ENCODE results near the gene RERE. TPM values are rescaled to one million over a fixed set of nuclear protein-coding genes. Genes with fewer than 3 reads are reported as not detected.
A peak's percentile ranks its signal among the peaks of the same experiment; 100 is the strongest.

Gene RERE
- total RNA-seq, 1 donor from 2014 or later, result 124 TPM

DNA sequence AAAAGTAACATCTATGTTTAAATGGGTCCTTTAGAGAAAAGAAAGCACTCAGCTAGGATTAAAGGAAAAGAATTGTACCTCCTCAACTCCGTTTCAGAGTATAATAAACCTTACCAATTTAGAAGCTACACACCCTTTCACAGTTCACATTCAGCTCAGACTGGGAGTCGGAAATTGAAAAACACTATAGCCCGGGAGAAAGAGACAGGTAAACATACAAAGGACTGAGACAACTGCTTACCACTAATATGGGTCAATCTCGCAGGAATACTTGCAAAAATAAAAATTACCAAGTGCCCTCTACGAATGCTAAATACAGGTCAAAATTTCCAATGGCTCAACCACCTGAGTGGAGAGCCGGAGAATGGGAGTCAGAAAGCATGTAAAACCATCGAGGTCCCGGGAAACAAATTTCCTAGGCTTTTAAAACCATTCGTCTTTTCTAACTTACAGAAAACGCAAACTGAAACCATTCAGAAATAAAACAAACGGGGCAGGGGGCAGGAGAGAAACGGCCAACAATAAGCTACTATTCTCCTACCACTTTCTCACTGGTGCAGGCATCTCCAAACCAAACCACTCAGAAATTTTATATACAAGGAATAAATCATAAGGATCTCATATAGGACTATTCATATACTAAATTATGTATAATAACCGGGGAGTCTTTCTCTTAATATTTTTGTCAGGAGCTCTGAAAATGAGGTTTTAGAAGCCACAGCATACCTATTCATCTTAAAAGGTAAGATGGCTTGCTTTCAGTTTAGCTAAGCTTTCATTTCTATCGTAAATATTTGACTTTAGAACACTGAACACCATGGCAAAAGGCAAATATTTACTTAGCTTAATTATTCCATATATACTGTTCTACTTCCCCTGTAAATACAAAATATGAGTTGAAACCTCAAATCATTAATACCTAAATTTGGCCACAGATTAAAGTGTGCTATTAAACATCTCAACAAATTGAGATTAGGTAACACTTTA is 136.5 kb downstream of the RERE start:
- Mint-ChIP-seq H3K4me1 (ENCODE audit: low read depth, unreplicated experiment) (peaks cover 27% of the 10 kb centered on the region), H3K27ac (ENCODE audit: unreplicated experiment) (no peak overlapping the region), H3K9me3 (ENCODE audit: unreplicated experiment) (no peaks in the 10 kb centered on the region), H3K36me3 (ENCODE audit: low read depth, unreplicated experiment) (no peaks in the 10 kb centered on the region), H3K4me3 (ENCODE audit: unreplicated experiment) (peak overlapping the region; percentile 9), H3K27me3 (ENCODE audit: low read depth, unreplicated experiment) (no peaks in the 10 kb centered on the region)
- Histone ChIP-seq H3K27me3 (ENCODE audit: insufficient read depth, low read length) (no peaks in the 10 kb centered on the region), H2AFZ (ENCODE audit: low read depth, low read length) (no peak overlapping the region), H4K20me1 (ENCODE audit: insufficient read depth, low read length) (peaks cover 56% of the 10 kb centered on the region), H3K9ac (ENCODE audit: low read length) (peak overlapping the region; percentile 36), H3K27ac (ENCODE audit: low read depth, low read length) (no peak overlapping the region), H3K4me3 (ENCODE audit: insufficient read depth, low read depth, low read length) (peak overlapping the region; percentile 31), H3K4me2 (ENCODE audit: low read length) (peak overlapping the region; percentile 71), H3K79me2 (ENCODE audit: insufficient read depth, low read length) (peaks cover 84% of the 10 kb centered on the region), H3K9me3 (ENCODE audit: insufficient read depth, low read depth, low read length) (no peaks in the 10 kb centered on the region), H3K4me1 (ENCODE audit: insufficient read depth, low read length) (peaks cover 7% of the 10 kb centered on the region), H3K36me3 (ENCODE audit: insufficient read depth, low read length) (no peaks in the 10 kb centered on the region)
- no peak for TF ChIP-seq EZH2 (IDR thresholded peaks at IDR 0.05; ENCODE audit: insufficient read depth, low read length)
- TF ChIP-seq, protein P1, sequence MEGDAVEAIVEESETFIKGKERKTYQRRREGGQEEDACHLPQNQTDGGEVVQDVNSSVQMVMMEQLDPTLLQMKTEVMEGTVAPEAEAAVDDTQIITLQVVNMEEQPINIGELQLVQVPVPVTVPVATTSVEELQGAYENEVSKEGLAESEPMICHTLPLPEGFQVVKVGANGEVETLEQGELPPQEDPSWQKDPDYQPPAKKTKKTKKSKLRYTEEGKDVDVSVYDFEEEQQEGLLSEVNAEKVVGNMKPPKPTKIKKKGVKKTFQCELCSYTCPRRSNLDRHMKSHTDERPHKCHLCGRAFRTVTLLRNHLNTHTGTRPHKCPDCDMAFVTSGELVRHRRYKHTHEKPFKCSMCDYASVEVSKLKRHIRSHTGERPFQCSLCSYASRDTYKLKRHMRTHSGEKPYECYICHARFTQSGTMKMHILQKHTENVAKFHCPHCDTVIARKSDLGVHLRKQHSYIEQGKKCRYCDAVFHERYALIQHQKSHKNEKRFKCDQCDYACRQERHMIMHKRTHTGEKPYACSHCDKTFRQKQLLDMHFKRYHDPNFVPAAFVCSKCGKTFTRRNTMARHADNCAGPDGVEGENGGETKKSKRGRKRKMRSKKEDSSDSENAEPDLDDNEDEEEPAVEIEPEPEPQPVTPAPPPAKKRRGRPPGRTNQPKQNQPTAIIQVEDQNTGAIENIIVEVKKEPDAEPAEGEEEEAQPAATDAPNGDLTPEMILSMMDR (IDR thresholded peaks at IDR 0.05; ENCODE audit: insufficient read depth, low read depth, low read length), result no peak
- DNase-seq (ENCODE audit: low read depth) (no peak), FAIRE-seq (no peak)

DNA sequence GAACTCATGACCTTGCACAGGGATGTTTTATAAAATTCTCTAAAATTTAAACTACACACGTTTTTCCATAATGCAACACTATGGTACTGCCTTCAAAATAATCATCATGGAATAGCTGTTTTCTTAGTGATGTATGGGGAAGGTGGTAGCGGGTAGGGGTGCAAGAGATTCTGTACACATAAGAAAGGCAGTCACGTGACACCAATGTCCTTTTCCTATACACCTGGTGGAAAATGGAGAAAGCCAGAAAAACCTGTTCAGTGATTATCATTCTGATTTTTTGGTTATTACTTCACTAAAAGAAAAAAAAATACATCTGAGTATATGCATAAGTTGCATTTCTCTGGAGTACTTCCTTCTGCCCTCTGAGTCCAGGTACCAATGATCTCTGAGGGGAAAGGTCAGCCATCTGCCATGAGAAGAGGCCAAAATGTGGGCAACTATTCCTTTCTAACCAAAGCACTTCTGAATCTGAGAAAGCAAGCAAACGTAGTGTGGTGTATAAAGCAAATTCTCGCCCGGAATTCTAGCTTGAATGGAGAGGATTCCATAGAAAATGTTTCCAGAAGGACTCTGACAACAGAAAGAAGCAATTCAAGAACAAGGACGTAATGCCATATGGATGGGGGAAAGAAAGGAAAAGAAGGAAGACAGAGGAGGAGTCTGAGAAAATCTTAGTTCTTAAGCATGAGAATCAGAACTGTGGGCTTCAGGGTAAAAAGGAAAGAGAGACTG is 137.3 kb downstream of the RERE start:
- Histone ChIP-seq H3K9me3 (ENCODE audit: insufficient read depth, low read depth, low read length) (no peaks in the 10 kb centered on the region), H3K4me2 (ENCODE audit: low read length) (peak overlapping the region; percentile 71), H3K4me1 (ENCODE audit: insufficient read depth, low read length) (peaks cover 11% of the 10 kb centered on the region), H2AFZ (ENCODE audit: low read depth, low read length) (no peak overlapping the region), H3K9ac (ENCODE audit: low read length) (no peak overlapping the region), H3K79me2 (ENCODE audit: insufficient read depth, low read length) (peaks cover 82% of the 10 kb centered on the region), H3K36me3 (ENCODE audit: insufficient read depth, low read length) (no peaks in the 10 kb centered on the region), H3K4me3 (ENCODE audit: insufficient read depth, low read depth, low read length) (no peak overlapping the region), H4K20me1 (ENCODE audit: insufficient read depth, low read length) (peaks cover 57% of the 10 kb centered on the region), H3K27me3 (ENCODE audit: insufficient read depth, low read length) (no peaks in the 10 kb centered on the region), H3K27ac (ENCODE audit: low read depth, low read length) (no peak overlapping the region)
- Mint-ChIP-seq H3K4me1 (ENCODE audit: low read depth, unreplicated experiment) (peaks cover 29% of the 10 kb centered on the region), H3K4me3 (ENCODE audit: unreplicated experiment) (no peak overlapping the region), H3K36me3 (ENCODE audit: low read depth, unreplicated experiment) (no peaks in the 10 kb centered on the region), H3K27me3 (ENCODE audit: low read depth, unreplicated experiment) (no peaks in the 10 kb centered on the region), H3K27ac (ENCODE audit: unreplicated experiment) (no peak overlapping the region), H3K9me3 (ENCODE audit: unreplicated experiment) (no peaks in the 10 kb centered on the region)
- TF ChIP-seq, protein P1 (IDR thresholded peaks at IDR 0.05; ENCODE audit: insufficient read depth, low read depth, low read length), result no peak
- TF ChIP-seq EZH2 (IDR thresholded peaks at IDR 0.05; ENCODE audit: insufficient read depth, low read length), result no peak
- FAIRE-seq, result peak; percentile 5
- DNase-seq (ENCODE audit: low read depth), result no peak
